Kidney glomerular epithelial cell (primary cell): ENCODE measurements around the gene OR4C12.
"Not testable (repeated sequence)": the region's sequence is repeated elsewhere in the genome, so short reads cannot be mapped to it uniquely, and the experiment has no call there.

Experiments
- DNase-seq: peaks from one replicate; lab custom pipeline; 2025; lab: John Stamatoyannopoulos, UW

Gene OR4C12

GRCh38 chr11:49982435-49982834, at the start of gene OR4C12:
OR4C12 (minus strand) TSS chr11:49982535; CDS start chr11:49982501, 34 bp downstream.
- not testable (repeated sequence) for DNase-seq

- DNase-seq, result no peak
Observed at GRCh38 chr11:50030193-50030592, 47.9 kb upstream of the OR4C12 start.

- DNase-seq, result no peak
Observed at GRCh38 chr11:49995565-49995964, 13.2 kb upstream of the OR4C12 start.

GRCh38 chr11:49973439-49973838, 8.9 kb downstream of the OR4C12 start:
- not testable (repeated sequence) for DNase-seq

GRCh38 chr11:49952091-49952490, 30.2 kb downstream of the OR4C12 start, which contains the start of gene OR4C13:
OR4C13 (plus strand) TSS chr11:49952391; CDS start chr11:49952423, 32 bp downstream.
- no peak for DNase-seq

GRCh38 chr11:49948701-49949100, 33.6 kb downstream of the OR4C12 start:
- not testable (repeated sequence) for DNase-seq
